Fibroblast of lung (primary cell): ENCODE results near the gene EIF4E2. TPM values are rescaled to one million over a fixed set of nuclear protein-coding genes. Genes with fewer than 3 reads are reported as not detected.

Source experiments
- DNase-seq, 2 donors: peaks; one replicate each; pipeline versions ENCODE4 v3.0.0 to v3.0.0-alpha.2; 2010; ENCODE audit warnings: low read depth in 2 of 2
- H2AFZ ChIP-seq: 2 replicates; pipeline ENCODE4 v1.5.1; 2012; ENCODE audit warnings: low read length, control low read depth, inconsistent platforms
- H3K27ac ChIP-seq: 2 replicates; pipeline ENCODE4 v1.5.1; 2011; ENCODE audit warnings: low read length, control low read depth; ENCODE audit not compliant: insufficient read depth
- H3K27me3 ChIP-seq: 2 replicates; pipeline ENCODE4 v1.5.1; 2011; ENCODE audit warnings: mild to moderate bottlenecking, low read length; ENCODE audit not compliant: control insufficient read depth, insufficient read depth
- H3K36me3 ChIP-seq: 2 replicates; pipeline ENCODE4 v1.5.1; 2011; ENCODE audit warnings: low read length; ENCODE audit not compliant: control insufficient read depth, insufficient read depth
- H3K4me1 ChIP-seq: 2 replicates; pipeline ENCODE4 v1.5.1; 2011; ENCODE audit warnings: low read length; ENCODE audit not compliant: control insufficient read depth, insufficient read depth; ENCODE audit errors: extremely low read depth
- H3K4me2 ChIP-seq: 2 replicates; pipeline ENCODE4 v1.5.1; 2011; ENCODE audit warnings: low read length, control low read depth; ENCODE audit not compliant: insufficient read depth; ENCODE audit errors: extremely low read depth
- H3K4me3 ChIP-seq, 4 experiments: fragments of 200-600 bp in 1 of 4; sonication (generic) in 1 of 4; replicated peaks in 1 of 4; 2 replicates each; pipeline ENCODE4 v1.5.1; 2011 to 2016; ENCODE audit warnings: low read length in 4 of 4, low read depth in 3 of 4, mild to moderate bottlenecking in 3 of 4, control low read depth in 2 of 4, inconsistent platforms in 1 of 4, mixed read lengths in 1 of 4; ENCODE audit not compliant: insufficient read depth in 1 of 4; ENCODE audit errors: control extremely low read depth in 1 of 4
- H3K79me2 ChIP-seq: 2 replicates; pipeline ENCODE4 v1.5.1; 2012; ENCODE audit warnings: mild to moderate bottlenecking, low read length, inconsistent platforms; ENCODE audit not compliant: control insufficient read depth, insufficient read depth
- H3K9ac ChIP-seq: 2 replicates; pipeline ENCODE4 v1.5.1; 2011; ENCODE audit warnings: mild to moderate bottlenecking, low read length, control low read depth; ENCODE audit not compliant: insufficient read depth
- H3K9me3 ChIP-seq: 2 replicates; pipeline ENCODE4 v1.5.1; 2012; ENCODE audit warnings: low read depth, low read length; ENCODE audit not compliant: control insufficient read depth, insufficient read depth
- H4K20me1 ChIP-seq: 2 replicates; pipeline ENCODE4 v1.5.1; 2011; ENCODE audit warnings: low read length; ENCODE audit not compliant: control insufficient read depth, insufficient read depth; ENCODE audit errors: extremely low read depth
- EZH2 ChIP-seq: IDR thresholded peaks from 2 replicates; pipeline ENCODE4 v1.5.1; 2012; ENCODE audit warnings: low read length, control low read depth, mild to moderate bottlenecking; ENCODE audit errors: missing control alignments
- polyA plus RNA-seq, 2 donors: library from polyadenylated mRNA; depleted of rRNA in 1 of 2; stranded (reverse) in 1 of 2; unstranded in 1 of 2; fragments of >200 nt; gene quantifications; 2 replicates each; pipeline ENCODE4 v1.2.1, GENCODE V29; 2011 to 2012; ENCODE audit warnings: missing spikeins in 1 of 2
- total RNA-seq: library from RNA; depleted of rRNA; stranded (reverse); fragments of >200 nt; gene quantifications from 2 replicates; pipeline ENCODE4 v1.2.1, GENCODE V29; 2014
- TF ChIP-seq, protein P1 (sequence below), 2 donors: IDR thresholded peaks in 1 of 2; conservative IDR thresholded peaks in 1 of 2; 1 replicate in 1 of 2; 2 replicates in 1 of 2; pipeline ENCODE4 v1.5.1; 2011 to 2012; ENCODE audit warnings: low read length in 2 of 2, control low read depth in 1 of 2, inconsistent platforms in 1 of 2, low read depth in 1 of 2, mild to moderate bottlenecking in 1 of 2

EIF4E2 gene
- total and polyA plus RNA-seq, 2 donors (not counting 1 experiment from before 2014, with no cell fraction given) = 77.6 to 101 TPM

- no peak overlapping the region for H2AFZ ChIP-seq
- H3K36me3 ChIP-seq = no peaks in the 10 kb centered on the region
- no peak overlapping the region for H3K9ac ChIP-seq
- no peaks in the 10 kb centered on the region for H3K79me2 ChIP-seq
- H3K27ac ChIP-seq = no peak overlapping the region
- no peak overlapping the region for H3K4me2 ChIP-seq
- H3K9me3 ChIP-seq = no peaks in the 10 kb centered on the region
- TF ChIP-seq, protein P1, sequence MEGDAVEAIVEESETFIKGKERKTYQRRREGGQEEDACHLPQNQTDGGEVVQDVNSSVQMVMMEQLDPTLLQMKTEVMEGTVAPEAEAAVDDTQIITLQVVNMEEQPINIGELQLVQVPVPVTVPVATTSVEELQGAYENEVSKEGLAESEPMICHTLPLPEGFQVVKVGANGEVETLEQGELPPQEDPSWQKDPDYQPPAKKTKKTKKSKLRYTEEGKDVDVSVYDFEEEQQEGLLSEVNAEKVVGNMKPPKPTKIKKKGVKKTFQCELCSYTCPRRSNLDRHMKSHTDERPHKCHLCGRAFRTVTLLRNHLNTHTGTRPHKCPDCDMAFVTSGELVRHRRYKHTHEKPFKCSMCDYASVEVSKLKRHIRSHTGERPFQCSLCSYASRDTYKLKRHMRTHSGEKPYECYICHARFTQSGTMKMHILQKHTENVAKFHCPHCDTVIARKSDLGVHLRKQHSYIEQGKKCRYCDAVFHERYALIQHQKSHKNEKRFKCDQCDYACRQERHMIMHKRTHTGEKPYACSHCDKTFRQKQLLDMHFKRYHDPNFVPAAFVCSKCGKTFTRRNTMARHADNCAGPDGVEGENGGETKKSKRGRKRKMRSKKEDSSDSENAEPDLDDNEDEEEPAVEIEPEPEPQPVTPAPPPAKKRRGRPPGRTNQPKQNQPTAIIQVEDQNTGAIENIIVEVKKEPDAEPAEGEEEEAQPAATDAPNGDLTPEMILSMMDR (conservative IDR thresholded peaks at IDR 0.05 in 1 of 2, IDR thresholded peaks at IDR 0.05 in 1 of 2; ENCODE audit: low read depth in 1 of 2, low read length in 2 of 2) = no peak
- DNase-seq = no peak
- no peaks in the 10 kb centered on the region for H3K4me1 ChIP-seq
- peaks cover 3% of the 10 kb centered on the region for H3K27me3 ChIP-seq
- H3K4me3 ChIP-seq = no peak overlapping the region
- H4K20me1 ChIP-seq = no peaks in the 10 kb centered on the region
Observed at GRCh38 chr2:232513353-232513752, 37.1 kb upstream of the EIF4E2 start.

- no peak overlapping the region for H2AFZ ChIP-seq
- TF ChIP-seq, protein P1 (conservative IDR thresholded peaks at IDR 0.05 in 1 of 2, IDR thresholded peaks at IDR 0.05 in 1 of 2; ENCODE audit: low read depth in 1 of 2, low read length in 2 of 2) = no peak
- TF ChIP-seq EZH2 = no peak
- no peak overlapping the region for H3K4me2 ChIP-seq
- no peaks in the 10 kb centered on the region for H3K9me3 ChIP-seq
- peaks cover 3% of the 10 kb centered on the region for H3K27me3 ChIP-seq
- H3K4me1 ChIP-seq = no peaks in the 10 kb centered on the region
- no peak overlapping the region for H3K27ac ChIP-seq
- H4K20me1 ChIP-seq = no peaks in the 10 kb centered on the region
- no peaks in the 10 kb centered on the region for H3K36me3 ChIP-seq
- no peaks in the 10 kb centered on the region for H3K79me2 ChIP-seq
- DNase-seq = no peak
- H3K4me3 ChIP-seq = no peak overlapping the region
- H3K9ac ChIP-seq = no peak overlapping the region
Observed at GRCh38 chr2:232515639-232516038, 34.9 kb upstream of the EIF4E2 start.

DNA sequence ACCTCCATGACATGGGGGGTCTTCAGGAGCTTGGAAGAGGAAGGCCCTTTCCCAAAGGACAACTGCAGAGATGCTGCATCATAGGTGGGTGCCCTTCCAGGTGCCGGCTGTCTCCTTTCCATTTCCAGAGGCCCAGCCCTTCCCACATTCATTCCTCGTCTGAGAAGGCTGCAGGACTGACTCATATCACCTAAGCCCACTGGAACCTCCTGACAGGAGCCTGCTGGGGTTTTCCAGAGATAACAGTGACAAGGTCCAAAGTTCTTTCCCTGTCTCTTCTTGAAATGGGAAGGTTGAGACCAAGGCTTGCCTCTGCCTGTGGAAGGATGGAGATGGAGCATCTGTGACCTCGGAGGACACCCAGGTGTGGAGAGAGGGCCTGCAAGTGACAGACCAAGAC is 33.9 kb upstream of the EIF4E2 start:
- DNase-seq = no peak
- Histone ChIP-seq H3K27me3 (peaks cover 3% of the 10 kb centered on the region), H3K9me3 (no peaks in the 10 kb centered on the region), H2AFZ (no peak overlapping the region), H3K9ac (no peak overlapping the region), H3K4me2 (no peak overlapping the region), H3K4me3 (no peak overlapping the region), H3K27ac (no peak overlapping the region), H4K20me1 (no peaks in the 10 kb centered on the region), H3K79me2 (no peaks in the 10 kb centered on the region), H3K36me3 (no peaks in the 10 kb centered on the region), H3K4me1 (no peaks in the 10 kb centered on the region)
- TF ChIP-seq, protein P1 (conservative IDR thresholded peaks at IDR 0.05 in 1 of 2, IDR thresholded peaks at IDR 0.05 in 1 of 2; ENCODE audit: low read depth in 1 of 2, low read length in 2 of 2) = no peak
- no peak for TF ChIP-seq EZH2
